Measurements from ENCODE around the gene STAT4.

STAT4 gene

GRCh38 chr2:191144217-191144616 is 6.6 kb downstream of the STAT4 start:
- TF ChIP-seq CTCF (IDR thresholded peaks at IDR 0.05; ENCODE audit: low read depth, low read length) = no peak
- H3K4me3 ChIP-seq (ENCODE audit: low read depth, low read length) = no peak overlapping the region

- no peak overlapping the region for H3K4me3 ChIP-seq (ENCODE audit: low read depth, low read length)
- no peak for TF ChIP-seq CTCF (IDR thresholded peaks at IDR 0.05; ENCODE audit: low read depth, low read length)
These were observed 7.0 kb downstream of the STAT4 start for GRCh38 chr2:191143791-191144190.

GRCh38 chr2:191128911-191129304 is 21.9 kb downstream of the STAT4 start:
- TF ChIP-seq CTCF (IDR thresholded peaks at IDR 0.05; ENCODE audit: low read depth, low read length) = no peak
- H3K4me3 ChIP-seq (ENCODE audit: low read depth, low read length) = no peak overlapping the region

- no peak overlapping the region for H3K4me3 ChIP-seq (ENCODE audit: low read depth, low read length)
- no peak for TF ChIP-seq CTCF (IDR thresholded peaks at IDR 0.05; ENCODE audit: low read depth, low read length)
These were observed 22.5 kb downstream of the STAT4 start for GRCh38 chr2:191128172-191128910.

- H3K4me3 ChIP-seq (ENCODE audit: low read depth, low read length) = no peak overlapping the region
- TF ChIP-seq CTCF (IDR thresholded peaks at IDR 0.05; ENCODE audit: low read depth, low read length) = no peak
These were observed 23.6 kb downstream of the STAT4 start for GRCh38 chr2:191127235-191127634.

GRCh38 chr2:191126386-191127085 is 24.3 kb downstream of the STAT4 start:
- no peak overlapping the region for H3K4me3 ChIP-seq (ENCODE audit: low read depth, low read length)
- no peak for TF ChIP-seq CTCF (IDR thresholded peaks at IDR 0.05; ENCODE audit: low read depth, low read length)

- H3K4me3 ChIP-seq (ENCODE audit: low read depth, low read length) = no peak overlapping the region
- TF ChIP-seq CTCF (IDR thresholded peaks at IDR 0.05; ENCODE audit: low read depth, low read length) = no peak
These were observed 25.1 kb downstream of the STAT4 start for GRCh38 chr2:191125646-191126045.

All from WI38 (cell line).